SK-N-MC (cell line): ENCODE measurements around the gene SCMH1.

Source experiments
- EZH2 ChIP-seq: fragments of 200-600 bp; sonication (generic); IDR thresholded peaks from one replicate; pipeline ENCODE4 v1.6.1; 2017; ENCODE audit warnings: antibody characterized with exemption
- FOXP2 ChIP-seq: optimal IDR thresholded peaks from 2 replicates; pipeline ENCODE3; 2011; ENCODE audit warnings: mild to moderate bottlenecking, moderate library complexity; ENCODE audit not compliant: insufficient read depth; ENCODE audit errors: extremely low read length, control extremely low read depth
- POLR2AphosphoS5 ChIP-seq: IDR thresholded peaks from 2 replicates; pipeline ENCODE4 v1.6.1; 2012; ENCODE audit warnings: mild to moderate bottlenecking, low read depth, low read length, borderline replicate concordance

DNA sequence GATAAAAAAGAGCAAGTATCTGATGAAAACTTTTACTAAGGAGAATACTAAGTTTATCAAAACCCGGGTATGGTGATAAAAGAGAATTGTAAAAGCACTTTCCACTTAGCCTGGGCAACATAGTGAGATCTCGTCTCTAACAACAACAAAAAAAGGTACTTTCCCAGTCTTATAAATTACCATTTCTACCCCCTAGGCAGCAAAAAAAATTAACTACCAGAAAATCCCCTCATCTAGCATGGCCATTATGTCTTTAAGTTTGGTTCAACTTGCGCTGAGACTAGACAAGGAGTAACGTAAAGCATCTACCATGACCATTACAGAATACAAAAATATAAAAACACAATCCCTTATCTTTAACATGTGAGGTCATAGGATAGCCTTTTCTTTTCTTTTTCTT lies 141.9 kb downstream of the SCMH1 start:
- no peak for TF ChIP-seq EZH2
- no peak for TF ChIP-seq FOXP2
- TF ChIP-seq POLR2AphosphoS5, result no peak
